SKM-1 (cell line): ENCODE data around the gene SORCS1.
"Not testable (repeated sequence)": the region's sequence is repeated elsewhere in the genome, so short reads cannot be mapped to it uniquely, and the experiment has no call there.

Experiments
- DNase-seq: peaks from one replicate; lab custom pipeline; 2025; ENCODE audit not compliant: unreplicated experiment; lab: John Stamatoyannopoulos, UW

SORCS1 gene

GRCh38 chr10:107054469-107055156, 109.9 kb downstream of the SORCS1 start:
- DNase-seq, result no peak

- no peak for DNase-seq
Measured at GRCh38 chr10:107051769-107052168, 112.7 kb downstream of the SORCS1 start.

DNA sequence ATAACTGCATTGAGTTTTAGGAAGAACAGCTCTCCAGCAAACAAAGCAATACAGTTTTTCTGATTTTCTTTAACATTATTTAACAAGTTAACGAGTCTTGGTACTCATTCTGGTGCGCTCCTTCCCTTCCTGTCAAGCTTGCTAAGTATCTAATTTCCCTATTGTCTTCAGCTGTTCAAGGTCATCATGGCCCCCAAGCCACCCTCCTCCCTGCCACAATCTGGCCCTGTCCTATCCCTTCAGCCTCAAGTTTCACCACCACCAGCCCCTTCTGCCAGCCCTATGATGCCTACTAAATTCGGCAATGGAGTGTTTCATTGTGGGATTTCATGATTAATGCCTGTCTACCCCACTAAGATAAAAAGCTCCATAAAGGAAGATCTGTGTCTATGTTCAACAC, 121.0 kb downstream of the SORCS1 start:
- DNase-seq, result no peak

DNA sequence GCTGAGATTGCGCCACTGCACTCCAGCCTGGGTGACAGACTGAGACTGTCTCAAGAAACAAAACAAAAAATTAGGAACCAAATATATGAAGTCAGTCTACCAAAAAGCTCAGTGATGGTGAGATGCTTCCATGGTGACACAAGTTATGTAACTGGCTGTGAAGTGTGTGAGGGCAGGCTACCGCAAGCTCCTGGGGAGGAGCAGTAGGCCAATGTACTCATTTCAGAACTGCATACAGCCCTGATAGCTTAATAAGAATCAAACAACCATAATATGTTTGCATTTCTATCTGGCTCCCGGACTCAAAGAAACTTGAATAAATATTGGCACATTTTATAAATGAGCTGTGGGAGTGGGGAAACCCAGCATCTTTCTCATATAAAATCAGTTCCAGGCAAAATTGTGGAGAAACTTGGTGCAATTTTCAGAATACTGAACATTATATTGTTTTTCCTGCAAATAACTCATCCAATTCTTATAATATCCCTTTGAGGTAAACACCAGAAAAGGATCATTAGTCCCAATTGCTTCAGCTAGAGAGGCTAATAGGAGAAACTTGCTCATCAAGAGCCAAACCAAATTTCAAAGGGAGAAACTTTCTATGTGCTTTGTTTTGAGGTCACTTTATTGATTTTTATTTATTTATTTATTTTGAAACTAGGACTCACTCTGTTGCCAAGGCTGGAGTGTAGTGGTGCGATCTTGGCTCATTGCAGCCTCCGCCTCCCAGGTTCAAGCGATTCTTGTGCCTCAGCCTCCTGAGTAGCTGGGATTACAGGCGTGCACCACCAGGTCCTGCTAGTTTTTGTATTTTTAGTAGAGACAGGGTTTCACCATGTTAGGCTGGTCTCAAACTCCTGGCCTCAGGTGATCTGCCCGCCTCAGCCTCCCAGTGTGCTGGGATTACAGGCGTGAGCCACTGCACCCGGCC, 127.0 kb downstream of the SORCS1 start:
- no peak for DNase-seq

GRCh38 chr10:107033799-107034422, 130.6 kb downstream of the SORCS1 start:
- no peak for DNase-seq

- no peak for DNase-seq
Measured at GRCh38 chr10:107032700-107033401, 131.7 kb downstream of the SORCS1 start.

DNA sequence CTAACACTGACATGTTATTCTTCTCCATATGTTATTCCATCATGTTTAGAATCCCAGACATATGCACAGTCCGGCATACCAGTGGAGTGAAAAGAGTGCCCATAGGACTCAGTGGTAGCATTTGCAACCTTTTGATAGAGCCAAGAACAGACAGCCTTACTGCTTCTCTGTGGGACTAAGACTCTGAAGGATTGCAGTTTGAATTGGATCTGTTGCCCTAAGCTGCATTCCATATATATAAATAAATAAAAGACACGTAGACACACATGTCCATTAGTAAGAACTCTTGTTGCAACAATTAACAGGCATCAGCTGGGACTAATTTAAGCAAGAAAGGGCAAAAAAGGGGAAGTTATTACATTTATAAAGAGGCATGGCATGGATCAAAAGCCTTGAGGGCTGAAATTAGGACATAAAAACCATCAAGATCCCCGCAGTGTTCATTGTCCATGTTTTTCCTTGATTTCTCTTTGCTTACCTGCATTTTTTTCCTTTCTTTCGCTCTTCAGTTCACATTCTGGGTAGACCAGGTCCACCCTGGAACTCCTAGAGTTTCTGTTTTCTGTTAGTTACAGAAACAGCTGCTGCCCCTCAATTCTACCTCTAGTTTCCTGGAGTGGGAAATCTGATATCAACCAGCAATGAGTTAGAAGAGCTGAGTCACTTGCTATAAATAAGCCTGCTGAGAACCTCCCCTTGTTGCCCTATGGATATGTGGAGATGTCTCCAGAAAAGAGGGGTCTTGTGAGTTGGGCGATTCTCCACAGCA, 132.4 kb downstream of the SORCS1 start:
- DNase-seq, result no peak

- DNase-seq, result peak; percentile 58
Measured at GRCh38 chr10:107028236-107028635, 136.3 kb downstream of the SORCS1 start.

GRCh38 chr10:107025676-107026075, 138.8 kb downstream of the SORCS1 start:
- DNase-seq, result no peak

- not testable (repeated sequence) for DNase-seq
Measured at GRCh38 chr10:107024033-107024432, 140.5 kb downstream of the SORCS1 start.

DNA sequence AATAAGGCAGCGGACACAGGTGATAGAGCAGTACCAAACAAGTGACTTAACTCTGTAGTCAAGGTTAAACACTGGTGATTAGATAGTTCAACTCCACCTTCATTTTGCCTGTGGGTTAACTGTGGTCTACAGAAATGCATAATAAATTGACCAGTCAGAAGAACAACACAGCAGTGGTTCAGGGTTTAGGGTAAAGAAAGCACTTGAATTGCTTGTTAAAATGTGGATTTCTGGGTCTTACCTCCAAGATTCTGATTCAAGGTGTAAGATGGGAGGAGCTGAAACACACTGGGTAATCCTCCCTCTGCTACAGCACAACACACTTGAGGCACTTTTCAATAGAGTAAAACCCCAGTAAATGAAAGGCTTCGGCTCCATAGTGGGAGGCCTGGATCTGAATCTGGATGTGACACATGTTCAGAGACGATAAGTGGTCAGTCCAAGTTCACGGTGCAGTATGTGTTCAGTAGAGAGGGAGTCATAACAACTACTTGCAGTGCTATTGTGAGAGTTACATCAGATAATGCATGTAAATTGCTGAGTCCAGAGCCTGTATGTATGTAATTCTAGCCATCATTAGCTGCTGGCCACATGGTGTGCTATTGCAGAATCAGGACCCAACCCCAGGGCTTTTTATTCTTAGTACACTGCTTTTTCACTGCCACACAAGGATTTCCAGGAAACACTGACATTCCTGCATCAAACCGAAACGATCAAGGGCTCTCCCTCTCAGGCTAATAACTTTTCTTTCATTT, 141.7 kb downstream of the SORCS1 start:
- DNase-seq, result no peak

- DNase-seq, result no peak
Measured at GRCh38 chr10:107019154-107019553, 145.4 kb downstream of the SORCS1 start.

GRCh38 chr10:107013258-107014006, 151.1 kb downstream of the SORCS1 start:
- DNase-seq, result no peak

DNA sequence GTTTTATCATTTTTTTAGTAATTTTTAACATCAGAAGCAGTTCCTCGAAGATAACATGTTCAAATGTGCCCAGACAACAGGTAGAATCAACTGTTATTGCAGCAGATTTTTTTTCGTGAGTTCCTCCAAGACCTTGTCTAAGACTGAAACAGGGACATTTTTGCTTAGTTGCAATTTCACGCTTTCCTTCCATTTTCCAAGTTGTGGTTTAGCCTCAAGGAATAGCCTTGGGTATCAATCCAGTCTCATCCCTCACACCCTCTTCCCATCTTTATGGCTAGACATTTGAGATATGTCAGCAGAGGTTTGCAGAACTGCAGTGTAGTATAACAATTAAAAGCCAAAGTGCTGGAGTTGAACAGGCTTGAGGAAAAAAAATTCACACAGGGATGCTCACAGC, 152.5 kb downstream of the SORCS1 start:
- DNase-seq, result no peak

- DNase-seq, result no peak
Measured at GRCh38 chr10:107011105-107011504, 153.4 kb downstream of the SORCS1 start.

DNA sequence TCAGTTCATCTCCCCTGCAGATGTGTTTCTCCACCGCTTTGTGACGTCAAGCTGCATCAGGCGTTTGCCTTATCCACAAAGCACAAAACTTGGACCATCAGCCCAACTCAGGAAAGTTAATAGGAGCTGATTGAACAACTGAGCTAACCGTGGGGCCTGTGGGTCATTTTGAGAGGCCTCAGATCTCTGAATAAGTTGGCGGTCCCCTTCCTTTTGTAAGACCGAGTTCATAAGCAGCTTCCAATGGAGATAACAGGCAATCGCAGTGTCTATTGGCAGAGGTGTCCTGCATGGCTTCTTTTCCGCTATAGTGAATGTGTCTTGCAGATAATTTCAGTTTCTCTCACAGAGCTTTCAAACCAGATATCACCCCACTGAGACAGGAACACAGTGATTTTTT, 154.0 kb downstream of the SORCS1 start:
- no peak for DNase-seq

DNA sequence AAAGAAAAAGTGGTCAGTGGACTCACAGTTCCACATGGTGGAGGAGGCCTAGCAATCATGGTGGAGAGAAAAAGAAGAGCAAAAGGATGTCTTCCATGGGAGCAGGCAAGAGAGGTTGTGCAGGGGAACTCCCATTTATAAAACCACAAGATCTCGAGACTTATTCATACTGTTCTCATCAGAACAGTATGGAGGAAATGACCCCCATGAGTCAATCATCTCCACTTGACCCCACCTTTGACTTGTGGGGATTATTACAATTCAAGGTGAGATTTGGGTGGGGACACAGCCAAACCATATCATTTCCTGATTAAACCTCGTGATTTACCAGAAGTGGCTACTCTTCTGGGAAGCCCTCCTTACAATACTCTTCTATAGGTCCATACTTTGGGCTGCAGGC, 160.1 kb downstream of the SORCS1 start:
- no peak for DNase-seq

GRCh38 chr10:107002068-107002467, 162.4 kb downstream of the SORCS1 start:
- DNase-seq, result no peak

DNA sequence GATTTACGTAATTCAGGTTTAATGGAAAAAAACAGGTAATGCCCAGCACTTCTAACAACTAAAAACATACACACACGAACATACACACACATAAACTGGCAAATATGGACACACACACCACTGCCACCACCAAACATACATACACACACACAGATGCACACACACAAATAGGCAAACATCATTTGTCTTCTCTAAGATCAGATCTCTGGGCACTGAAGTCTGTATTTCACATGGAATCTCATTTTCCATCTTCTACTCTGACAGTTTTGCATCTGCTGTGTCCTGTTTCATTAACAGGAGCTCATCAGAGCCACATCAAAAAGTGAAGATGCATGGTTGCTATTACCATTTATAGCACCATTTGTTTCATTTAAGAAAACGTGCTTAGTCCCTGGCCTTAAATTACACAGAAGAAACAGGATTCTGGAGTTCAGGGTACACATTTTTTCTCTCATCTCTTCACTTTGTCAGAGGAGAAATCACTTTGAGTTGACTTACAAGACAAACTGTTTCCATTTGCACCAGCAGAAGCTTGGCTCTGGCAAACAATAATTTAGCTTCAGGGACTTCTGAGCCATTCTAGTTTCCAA, 165.3 kb downstream of the SORCS1 start:
- no peak for DNase-seq
